ENCODE data around the gene C1orf159.

Gene C1orf159

DNA sequence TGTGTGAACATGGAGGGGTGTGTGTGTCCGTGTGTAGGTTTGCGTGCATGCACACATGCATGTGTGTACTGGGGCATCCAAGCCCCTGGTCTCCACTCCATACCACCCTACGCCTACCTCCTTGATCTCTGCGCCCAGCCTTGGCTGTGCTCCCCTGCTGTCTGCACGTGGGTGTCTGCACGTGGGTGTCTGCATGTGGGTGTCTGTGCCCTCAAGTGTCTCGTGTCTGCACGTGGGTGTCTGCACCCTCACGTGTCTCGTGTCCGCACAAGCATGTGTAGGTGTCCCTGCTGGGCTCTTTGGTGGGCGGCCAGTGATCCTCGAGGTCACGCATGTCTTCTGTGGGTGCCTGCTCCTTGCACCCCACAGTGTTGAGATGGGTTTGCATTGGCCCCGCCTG is 62.9 kb downstream of the C1orf159 start:
- H2AFZ ChIP-seq (ENCODE audit: low read depth, low read length) = no peak overlapping the region
- no peak overlapping the region for H4K8ac ChIP-seq (ENCODE audit: low read length)
- H4K91ac ChIP-seq (ENCODE audit: low read length) = peak overlapping the region; percentile 20
- H2BK15ac ChIP-seq (ENCODE audit: low read depth, poor library complexity, severe bottlenecking) = no peak overlapping the region
- 95% methylated on average over 13 of the region's 15 CpGs for WGBS
- DNase-seq = no peak
- no peak overlapping the region for H3K18ac ChIP-seq (ENCODE audit: low read depth in 1 of 2, low read length in 2 of 2)
- H3K27me3 ChIP-seq (ENCODE audit: control insufficient read depth in 1 of 2, insufficient read depth in 1 of 2, low read length in 2 of 2) = peaks cover 0 to 12% of the 10 kb centered on the region in 2 experiments
- H3K4me1 ChIP-seq (ENCODE audit: control insufficient read depth, insufficient read depth, low read depth, low read length) = peaks cover 18% of the 10 kb centered on the region
- no peak overlapping the region for H2BK12ac ChIP-seq (ENCODE audit: low read length in 2 of 2)
- peaks cover 0 to 91% of the 10 kb centered on the region in 2 experiments for H3K36me3 ChIP-seq (ENCODE audit: control insufficient read depth in 1 of 2, insufficient read depth in 2 of 2, low read depth in 1 of 2, low read length in 2 of 2)
- H3K9ac ChIP-seq (ENCODE audit: low read length) = no peak overlapping the region
- H2AK5ac ChIP-seq (ENCODE audit: low read length, severe bottlenecking) = no peak overlapping the region
- no peak overlapping the region for H2BK120ac ChIP-seq (ENCODE audit: low read depth, low read length)
- no peak overlapping the region for H2BK5ac ChIP-seq (ENCODE audit: low read depth, low read length, poor library complexity, severe bottlenecking)
- H3K14ac ChIP-seq (ENCODE audit: low read length in 2 of 2) = no peak overlapping the region
- H3K4me2 ChIP-seq (ENCODE audit: low read length, poor library complexity, severe bottlenecking) = no peak overlapping the region
- H3K9me3 ChIP-seq (ENCODE audit: control insufficient read depth, low read length) = no peaks in the 10 kb centered on the region
- H3K27ac ChIP-seq (ENCODE audit: low read length, poor library complexity, severe bottlenecking) = no peak overlapping the region
- H3K79me1 ChIP-seq (replicated peaks; ENCODE audit: low read length, poor library complexity, severe bottlenecking) = peaks cover 14% of the 10 kb centered on the region
- H3K23ac ChIP-seq (ENCODE audit: low read length in 2 of 2) = no peak overlapping the region
- no peak overlapping the region for H3K4me3 ChIP-seq (ENCODE audit: insufficient read depth in 1 of 2, low read depth in 1 of 2, low read length in 2 of 2)
- H3K4ac ChIP-seq (ENCODE audit: low read depth in 1 of 2, low read length in 2 of 2) = no peak overlapping the region

- Histone ChIP-seq H3K23ac (ENCODE audit: low read length in 2 of 2) (no peak overlapping the region), H3K4ac (ENCODE audit: low read depth in 1 of 2, low read length in 2 of 2) (no peak overlapping the region), H3K4me1 (ENCODE audit: control insufficient read depth, insufficient read depth, low read depth, low read length) (peaks cover 16% of the 10 kb centered on the region), H3K36me3 (ENCODE audit: control insufficient read depth in 1 of 2, insufficient read depth in 2 of 2, low read depth in 1 of 2, low read length in 2 of 2) (peaks cover 0 to 99% of the 10 kb centered on the region in 2 experiments), H4K91ac (ENCODE audit: low read length) (no peak overlapping the region), H2BK15ac (ENCODE audit: low read depth, poor library complexity, severe bottlenecking) (no peak overlapping the region), H2AK5ac (ENCODE audit: low read length, severe bottlenecking) (no peak overlapping the region), H3K18ac (ENCODE audit: low read depth in 1 of 2, low read length in 2 of 2) (no peak overlapping the region), H3K79me1 (replicated peaks; ENCODE audit: low read length, poor library complexity, severe bottlenecking) (peaks cover 14% of the 10 kb centered on the region), H3K14ac (ENCODE audit: low read length in 2 of 2) (no peak overlapping the region), H4K8ac (ENCODE audit: low read length) (no peak overlapping the region), H2BK12ac (ENCODE audit: low read length in 2 of 2) (no peak overlapping the region), H2BK120ac (ENCODE audit: low read depth, low read length) (no peak overlapping the region), H2AFZ (ENCODE audit: low read depth, low read length) (no peak overlapping the region), H3K9me3 (ENCODE audit: control insufficient read depth, low read length) (no peaks in the 10 kb centered on the region), H3K27ac (ENCODE audit: low read length, poor library complexity, severe bottlenecking) (no peak overlapping the region), H2BK5ac (ENCODE audit: low read depth, low read length, poor library complexity, severe bottlenecking) (no peak overlapping the region), H3K4me2 (ENCODE audit: low read length, poor library complexity, severe bottlenecking) (no peak overlapping the region), H3K27me3 (ENCODE audit: control insufficient read depth in 1 of 2, insufficient read depth in 1 of 2, low read length in 2 of 2) (peaks cover 0 to 9% of the 10 kb centered on the region in 2 experiments), H3K9ac (ENCODE audit: low read length) (no peak overlapping the region), H3K4me3 (ENCODE audit: insufficient read depth in 1 of 2, low read depth in 1 of 2, low read length in 2 of 2) (no peak overlapping the region)
- 96% methylated on average over 29 of the region's 29 CpGs for WGBS
- DNase-seq = no peak
Observed at GRCh38 chr1:1052003-1052840, 63.7 kb downstream of the C1orf159 start.

DNA sequence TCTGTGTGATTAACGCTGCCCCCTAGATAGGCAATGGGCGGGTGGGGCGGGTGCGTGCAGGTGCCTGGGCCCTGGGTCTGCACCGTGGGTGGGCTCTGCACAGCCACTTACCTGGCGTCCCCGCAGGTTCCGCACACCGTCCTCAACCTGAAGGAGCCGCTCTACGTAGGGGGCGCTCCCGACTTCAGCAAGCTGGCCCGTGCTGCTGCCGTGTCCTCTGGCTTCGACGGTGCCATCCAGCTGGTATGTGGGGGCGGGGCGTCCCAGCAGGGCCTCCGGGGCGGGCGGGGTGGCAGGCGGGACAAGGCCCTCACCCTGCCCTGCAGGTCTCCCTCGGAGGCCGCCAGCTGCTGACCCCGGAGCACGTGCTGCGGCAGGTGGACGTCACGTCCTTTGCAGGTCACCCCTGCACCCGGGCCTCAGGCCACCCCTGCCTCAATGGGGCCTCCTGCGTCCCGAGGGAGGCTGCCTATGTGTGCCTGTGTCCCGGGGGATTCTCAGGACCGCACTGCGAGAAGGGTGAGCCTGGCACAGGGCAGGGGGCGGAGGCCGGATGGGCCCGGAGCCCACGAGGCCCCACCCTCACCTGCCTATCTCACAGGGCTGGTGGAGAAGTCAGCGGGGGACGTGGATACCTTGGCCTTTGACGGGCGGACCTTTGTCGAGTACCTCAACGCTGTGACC is 64.6 kb downstream of the C1orf159 start:
- Histone ChIP-seq H3K9ac (ENCODE audit: low read length) (no peak overlapping the region), H4K8ac (ENCODE audit: low read length) (no peak overlapping the region), H3K27ac (ENCODE audit: low read length, poor library complexity, severe bottlenecking) (no peak overlapping the region), H2BK15ac (ENCODE audit: low read depth, poor library complexity, severe bottlenecking) (no peak overlapping the region), H3K4me2 (ENCODE audit: low read length, poor library complexity, severe bottlenecking) (no peak overlapping the region), H2AK5ac (ENCODE audit: low read length, severe bottlenecking) (no peak overlapping the region), H2BK5ac (ENCODE audit: low read depth, low read length, poor library complexity, severe bottlenecking) (no peak overlapping the region), H3K79me1 (replicated peaks; ENCODE audit: low read length, poor library complexity, severe bottlenecking) (peaks cover 18% of the 10 kb centered on the region), H2BK12ac (ENCODE audit: low read length in 2 of 2) (no peak overlapping the region), H3K18ac (ENCODE audit: low read depth in 1 of 2, low read length in 2 of 2) (no peak overlapping the region), H3K27me3 (ENCODE audit: control insufficient read depth in 1 of 2, insufficient read depth in 1 of 2, low read length in 2 of 2) (no peaks in the 10 kb centered on the region), H3K36me3 (ENCODE audit: control insufficient read depth in 1 of 2, insufficient read depth in 2 of 2, low read depth in 1 of 2, low read length in 2 of 2) (peaks cover 0 to 100% of the 10 kb centered on the region in 2 experiments), H3K14ac (ENCODE audit: low read length in 2 of 2) (no peak overlapping the region), H3K4me1 (ENCODE audit: control insufficient read depth, insufficient read depth, low read depth, low read length) (peaks cover 14% of the 10 kb centered on the region), H3K23ac (ENCODE audit: low read length in 2 of 2) (no peak overlapping the region), H3K4ac (ENCODE audit: low read depth in 1 of 2, low read length in 2 of 2) (no peak overlapping the region), H3K4me3 (ENCODE audit: insufficient read depth in 1 of 2, low read depth in 1 of 2, low read length in 2 of 2) (no peak overlapping the region), H2AFZ (ENCODE audit: low read depth, low read length) (no peak overlapping the region), H4K91ac (ENCODE audit: low read length) (peak overlapping the region; percentile 20), H3K9me3 (ENCODE audit: control insufficient read depth, low read length) (no peaks in the 10 kb centered on the region), H2BK120ac (ENCODE audit: low read depth, low read length) (no peak overlapping the region)
- DNase-seq = no peak
- WGBS = 94% methylated on average over 43 of the region's 46 CpGs

GRCh38 chr1:1050577-1051052 is 65.3 kb downstream of the C1orf159 start:
- Histone ChIP-seq H3K27me3 (ENCODE audit: control insufficient read depth in 1 of 2, insufficient read depth in 1 of 2, low read length in 2 of 2) (no peaks in the 10 kb centered on the region), H3K23ac (ENCODE audit: low read length in 2 of 2) (no peak overlapping the region), H4K8ac (ENCODE audit: low read length) (no peak overlapping the region), H2AK5ac (ENCODE audit: low read length, severe bottlenecking) (no peak overlapping the region), H2AFZ (ENCODE audit: low read depth, low read length) (no peak overlapping the region), H2BK120ac (ENCODE audit: low read depth, low read length) (no peak overlapping the region), H3K14ac (ENCODE audit: low read length in 2 of 2) (no peak overlapping the region), H3K9ac (ENCODE audit: low read length) (no peak overlapping the region), H3K4me3 (ENCODE audit: insufficient read depth in 1 of 2, low read depth in 1 of 2, low read length in 2 of 2) (no peak overlapping the region), H3K36me3 (ENCODE audit: control insufficient read depth in 1 of 2, insufficient read depth in 2 of 2, low read depth in 1 of 2, low read length in 2 of 2) (peaks cover 0 to 100% of the 10 kb centered on the region in 2 experiments), H2BK15ac (ENCODE audit: low read depth, poor library complexity, severe bottlenecking) (no peak overlapping the region), H2BK12ac (ENCODE audit: low read length in 2 of 2) (no peak overlapping the region), H3K9me3 (ENCODE audit: control insufficient read depth, low read length) (no peaks in the 10 kb centered on the region), H3K4me2 (ENCODE audit: low read length, poor library complexity, severe bottlenecking) (no peak overlapping the region), H2BK5ac (ENCODE audit: low read depth, low read length, poor library complexity, severe bottlenecking) (no peak overlapping the region), H3K4ac (ENCODE audit: low read depth in 1 of 2, low read length in 2 of 2) (no peak overlapping the region), H3K18ac (ENCODE audit: low read depth in 1 of 2, low read length in 2 of 2) (no peak overlapping the region), H3K79me1 (replicated peaks; ENCODE audit: low read length, poor library complexity, severe bottlenecking) (peaks cover 20% of the 10 kb centered on the region), H3K4me1 (ENCODE audit: control insufficient read depth, insufficient read depth, low read depth, low read length) (peaks cover 12% of the 10 kb centered on the region), H4K91ac (ENCODE audit: low read length) (no peak overlapping the region), H3K27ac (ENCODE audit: low read length, poor library complexity, severe bottlenecking) (no peak overlapping the region)
- WGBS = 95% methylated on average over 32 of the region's 32 CpGs
- DNase-seq = no peak
